NT2/D1 (cell line): ENCODE results near the gene EFR3B.

ENCODE experiments used
- SUZ12 ChIP-seq: IDR thresholded peaks from 2 replicates; pipeline ENCODE4 v1.6.1; 2011; ENCODE audit not compliant: insufficient read length, insufficient read depth; ENCODE audit errors: extremely low read depth
- YY1 ChIP-seq: IDR thresholded peaks from 2 replicates; pipeline ENCODE4 v1.6.1; 2011; ENCODE audit not compliant: insufficient read length, insufficient read depth
- ZNF274 ChIP-seq: IDR thresholded peaks from 2 replicates; pipeline ENCODE4 v1.6.1; 2011; ENCODE audit warnings: mild to moderate bottlenecking, low read depth, low read length

GRCh38 chr2:25174192-25174861, 132.5 kb downstream of the EFR3B start:
- no peak for TF ChIP-seq ZNF274
- TF ChIP-seq SUZ12, result no peak
- no peak for TF ChIP-seq YY1
